Suprapubic skin (tissue), 4 donors: Measurements from ENCODE around the gene SPTB. TPM values are rescaled to one million over a fixed set of nuclear protein-coding genes. Genes with fewer than 3 reads are reported as not detected.

ENCODE experiments used
- DNase-seq, 2 donors: peaks; one replicate each; pipeline ENCODE4 v3.0.0-alpha.2; 2019; ENCODE audit warnings: low spot score in 2 of 2
- H3K27ac ChIP-seq: fragments of 200-600 bp; sonication (generic); one replicate; pipeline ENCODE4 v1.5.1; 2019
- H3K27me3 ChIP-seq: fragments of 200-600 bp; sonication (generic); one replicate; pipeline ENCODE4 v1.5.1; 2019
- H3K36me3 ChIP-seq: fragments of 200-600 bp; sonication (generic); one replicate; pipeline ENCODE4 v1.5.1; 2019
- H3K4me1 ChIP-seq: fragments of 200-600 bp; sonication (generic); one replicate; pipeline ENCODE4 v1.5.1; 2019
- H3K4me3 ChIP-seq: fragments of 200-600 bp; sonication (generic); one replicate; pipeline ENCODE4 v1.5.1; 2019; ENCODE audit warnings: mild to moderate bottlenecking
- H3K9me3 ChIP-seq: fragments of 200-600 bp; sonication (generic); one replicate; pipeline ENCODE4 v1.5.1; 2019
- CTCF ChIP-seq, 2 donors: fragments of 200-600 bp in 1 of 2; fragments of 450-650 bp in 1 of 2; sonication (generic) in 1 of 2; IDR thresholded peaks; one replicate each; pipeline ENCODE4 v1.5.1; 2016 to 2019; ENCODE audit warnings: antibody characterized with exemption in 2 of 2, mild to moderate bottlenecking in 1 of 2, moderate library complexity in 1 of 2
- EP300 ChIP-seq: sonication (generic); formaldehyde crosslinking; IDR thresholded peaks from one replicate; pipeline ENCODE4 v1.6.1; 2017; ENCODE audit warnings: antibody characterized with exemption
- POLR2A ChIP-seq, 2 donors: fragments of 450-650 bp; IDR thresholded peaks; one replicate each; pipeline ENCODE4 v1.6.1; 2017; ENCODE audit warnings: antibody characterized with exemption in 2 of 2, mild to moderate bottlenecking in 2 of 2, moderate library complexity in 2 of 2
- POLR2AphosphoS5 ChIP-seq, 3 donors: sonication (generic); formaldehyde crosslinking; IDR thresholded peaks; one replicate each; pipeline ENCODE4 v1.6.1; 2017; ENCODE audit warnings: antibody characterized with exemption in 3 of 3
- WGBS: methylation state at CpG from one replicate; pipeline ENCODE4 v1.1.5; 2018; 5-methylcytosine and 5-hydroxymethylcytosine counted together
- total RNA-seq, 4 donors: library from RNA; depleted of rRNA; stranded (reverse); fragments of >200 nt; gene quantifications; one replicate each; pipeline ENCODE4 v1.1.0, GENCODE V29; 2016

SPTB gene
- total RNA-seq, 4 donors from 2014 or later, result 0.44 to 2.4 (median 0.54) TPM

DNA sequence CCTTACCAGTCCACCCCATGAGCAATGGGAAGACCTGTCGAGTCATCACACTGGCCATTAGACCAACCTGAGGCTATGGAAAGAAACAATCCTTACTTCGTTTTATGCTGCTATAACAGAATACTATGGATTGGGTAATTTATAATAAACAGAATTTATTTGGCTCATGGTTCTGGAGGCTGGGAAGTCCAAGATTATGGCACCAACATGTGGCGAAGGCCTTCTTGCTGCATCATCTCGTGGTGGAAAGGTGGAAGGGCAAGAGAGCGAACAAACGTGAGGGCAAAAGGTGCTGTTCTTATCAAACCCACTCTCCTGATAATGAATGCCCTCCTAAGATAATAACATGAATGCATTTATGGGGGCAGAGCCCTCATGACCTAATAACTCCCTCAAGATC lies 9.6 kb upstream of the SPTB start:
- Histone ChIP-seq H3K27ac (no peak overlapping the region), H3K27me3 (no peaks in the 10 kb centered on the region), H3K4me3 (no peak overlapping the region), H3K36me3 (no peaks in the 10 kb centered on the region), H3K4me1 (no peaks in the 10 kb centered on the region), H3K9me3 (no peaks in the 10 kb centered on the region)
- WGBS, result 87% methylated on average over 6 of the region's 6 CpGs
- TF ChIP-seq CTCF (IDR thresholded peaks at IDR 0.05) (no peak), POLR2A (IDR thresholded peaks at IDR 0.05) (no peak), POLR2AphosphoS5 (IDR thresholded peaks at IDR 0.05) (no peak)
- DNase-seq, result no peak

DNA sequence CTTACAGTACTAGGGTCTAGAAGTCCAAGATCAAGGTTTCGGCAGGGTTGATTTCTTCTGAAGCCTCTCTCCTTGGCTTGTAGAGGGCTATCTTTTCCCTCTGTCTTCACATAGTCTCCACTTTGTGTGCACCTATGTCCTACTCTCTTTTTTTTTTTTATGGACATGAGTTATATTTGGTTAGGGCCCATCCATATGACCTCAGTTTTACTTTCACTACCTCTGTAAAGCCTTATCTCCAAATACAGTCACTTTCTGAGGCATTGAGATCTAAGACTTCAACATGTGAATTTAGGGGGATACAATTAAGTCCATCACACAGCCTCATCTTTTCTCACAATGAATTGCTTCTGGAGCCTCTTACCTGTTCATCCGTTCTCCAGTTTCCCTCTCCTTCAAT lies 5.9 kb upstream of the SPTB start:
- peaks cover 9% of the 10 kb centered on the region for H3K27me3 ChIP-seq
- no peaks in the 10 kb centered on the region for H3K9me3 ChIP-seq
- peaks cover 3% of the 10 kb centered on the region for H3K4me1 ChIP-seq
- H3K36me3 ChIP-seq, result no peaks in the 10 kb centered on the region
- TF ChIP-seq POLR2AphosphoS5 (IDR thresholded peaks at IDR 0.05), result no peak
- no peak for TF ChIP-seq POLR2A (IDR thresholded peaks at IDR 0.05)
- TF ChIP-seq CTCF (IDR thresholded peaks at IDR 0.05), result no peak
- no peak for TF ChIP-seq EP300
- DNase-seq, result no peak
- no peak overlapping the region for H3K27ac ChIP-seq
- H3K4me3 ChIP-seq, result no peak overlapping the region
- WGBS, result 89% methylated on average over 2 of the region's 2 CpGs

DNA sequence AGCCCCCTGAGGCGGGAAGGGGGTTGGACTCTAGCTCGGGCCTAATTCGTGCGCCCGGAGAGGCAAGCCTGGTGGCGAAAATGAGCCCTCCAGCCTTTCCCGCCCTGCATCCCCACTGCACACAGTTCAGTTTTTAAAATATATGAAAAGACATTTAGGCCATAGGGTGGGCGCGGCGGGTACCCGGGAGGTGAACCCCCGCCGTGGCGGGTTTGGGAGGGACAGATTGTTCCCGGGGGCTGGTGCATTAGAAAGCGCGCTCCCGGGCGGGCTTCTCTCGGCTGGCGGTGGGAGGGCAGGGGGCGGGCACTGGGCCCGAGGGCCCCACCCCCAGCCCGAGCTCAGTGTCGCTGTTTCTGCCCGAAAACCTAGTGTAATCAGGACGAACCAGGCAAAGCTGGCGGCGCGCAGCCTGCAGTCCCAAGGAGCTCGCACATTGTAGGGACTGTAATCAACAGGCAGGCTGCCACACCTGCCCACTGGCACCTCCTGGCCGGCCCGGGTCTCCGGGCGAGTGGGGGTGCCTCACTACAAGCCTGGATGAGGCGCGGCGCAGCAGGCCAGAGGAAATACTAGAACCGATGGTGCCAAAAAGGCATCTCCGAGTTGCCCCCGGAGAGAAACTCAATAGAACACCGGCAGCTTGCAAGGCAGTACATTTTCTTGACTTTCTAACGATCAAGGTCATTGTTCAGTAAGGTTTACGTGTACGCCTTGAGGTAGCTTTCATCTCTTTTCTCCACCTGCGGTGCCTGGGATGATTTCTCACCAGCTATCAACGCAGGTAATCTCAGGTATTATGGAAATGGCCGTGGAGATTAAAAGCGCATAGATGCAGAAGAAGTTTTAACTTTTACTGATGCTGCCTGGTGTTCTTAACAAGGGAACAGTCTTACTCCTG lies 764 bp upstream of the SPTB start:
- Histone ChIP-seq H3K36me3 (no peaks in the 10 kb centered on the region), H3K4me3 (peak overlapping the region; percentile 54), H3K9me3 (no peaks in the 10 kb centered on the region), H3K27ac (no peak overlapping the region), H3K4me1 (peaks cover 20% of the 10 kb centered on the region), H3K27me3 (peaks cover 36% of the 10 kb centered on the region)
- DNase-seq, result peak in 1 of 2 donors; percentile 60
- TF ChIP-seq POLR2A (IDR thresholded peaks at IDR 0.05) (no peak), EP300 (no peak), CTCF (IDR thresholded peaks at IDR 0.05) (no peak), POLR2AphosphoS5 (IDR thresholded peaks at IDR 0.05) (no peak)
- WGBS, result 5% methylated on average over 14 of the region's 49 CpGs

GRCh38 chr14:64878837-64879634 lies 671 bp downstream of the SPTB start:
- peaks cover 20% of the 10 kb centered on the region for H3K4me1 ChIP-seq
- H3K27ac ChIP-seq, result no peak overlapping the region
- TF ChIP-seq POLR2AphosphoS5 (IDR thresholded peaks at IDR 0.05), result no peak
- no peak for TF ChIP-seq CTCF (IDR thresholded peaks at IDR 0.05)
- TF ChIP-seq EP300, result no peak
- no peak for TF ChIP-seq POLR2A (IDR thresholded peaks at IDR 0.05)
- H3K36me3 ChIP-seq, result no peaks in the 10 kb centered on the region
- H3K9me3 ChIP-seq, result no peaks in the 10 kb centered on the region
- H3K4me3 ChIP-seq, result peak overlapping the region; percentile 54
- 24% methylated on average over 22 of the region's 43 CpGs for WGBS
- DNase-seq, result peak in 1 of 2 donors; percentile 60
- H3K27me3 ChIP-seq, result peaks cover 36% of the 10 kb centered on the region

DNA sequence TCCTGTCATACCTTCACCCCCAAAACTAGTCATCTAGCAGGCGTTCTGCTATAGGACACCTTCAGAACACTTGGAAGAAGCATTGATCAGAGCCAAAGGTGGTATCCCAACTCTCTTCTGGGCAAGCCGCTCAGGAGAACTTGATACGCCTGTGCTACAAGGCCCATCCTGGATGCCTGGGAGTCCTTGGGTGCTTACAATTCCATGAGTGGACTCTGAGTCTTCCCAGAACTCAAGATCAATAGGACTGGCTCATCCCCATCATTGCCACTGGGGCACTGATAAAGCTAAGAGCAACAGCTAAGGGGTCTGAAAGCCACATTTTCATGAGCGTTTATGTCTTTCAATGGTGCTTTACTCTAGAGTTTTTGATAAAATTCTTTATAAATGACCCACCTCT lies 1.9 kb downstream of the SPTB start:
- no peak for DNase-seq
- WGBS, result 93% methylated on average over 4 of the region's 4 CpGs
- H3K27me3 ChIP-seq, result peaks cover 36% of the 10 kb centered on the region
- H3K4me1 ChIP-seq, result peaks cover 20% of the 10 kb centered on the region
- no peak overlapping the region for H3K27ac ChIP-seq
- H3K4me3 ChIP-seq, result no peak overlapping the region
- no peaks in the 10 kb centered on the region for H3K9me3 ChIP-seq
- no peaks in the 10 kb centered on the region for H3K36me3 ChIP-seq
- no peak for TF ChIP-seq EP300
- no peak for TF ChIP-seq POLR2A (IDR thresholded peaks at IDR 0.05)
- TF ChIP-seq POLR2AphosphoS5 (IDR thresholded peaks at IDR 0.05), result no peak
- TF ChIP-seq CTCF (IDR thresholded peaks at IDR 0.05), result no peak
